ENCODE data around the gene HACL1.

GRCh38 chr3:15602146-15602536, 772 bp upstream of the HACL1 start:
- TF ChIP-seq YY1 (IDR thresholded peaks at IDR 0.05; ENCODE audit: insufficient read depth, insufficient read length) (no peak), ZNF274 (IDR thresholded peaks at IDR 0.05; ENCODE audit: low read depth, low read length) (no peak), SUZ12 (IDR thresholded peaks at IDR 0.05; ENCODE audit: extremely low read depth, insufficient read depth, insufficient read length) (no peak)

Data from NT2/D1 (cell line).